A549 (cell line): ENCODE data around the gene ZNF511. TPM values are rescaled to one million over a fixed set of nuclear protein-coding genes. Genes with fewer than 3 reads are reported as not detected.

Source experiments
- ATAC-seq, 2 experiments: fragments of 200-7000 bp in 1 of 2; fragments of >200 bp in 1 of 2; cut with Nextera tagmentation in 1 of 2; cut with Tn5 transposase in 1 of 2; 3 replicates each; pipeline versions ENCODE4 v1.8.0 to v1.9.1; 2018 to 2020; ENCODE audit warnings: mild to moderate bottlenecking in 1 of 2, moderate library complexity in 1 of 2
- CTCF ChIA-PET: fragments of 300-600 bp; sonication (Branson Sonifier 250); formaldehyde crosslinking; extraction: SDS; loops from one replicate; lab custom pipeline; 2021; ENCODE audit warnings: antibody characterized with exemption, inconsistent platforms; lab: Yijun Ruan, JAX
- POLR2A ChIA-PET: fragments of 350-600 bp; formaldehyde crosslinking; extraction: SDS; loops from one replicate; lab custom pipeline; 2021; ENCODE audit warnings: antibody characterized with exemption, inconsistent platforms; lab: Yijun Ruan, JAX
- DNase-seq, 2 experiments: peaks; one replicate each; pipeline versions ENCODE4 v3.0.0 to v3.0.0-alpha.2; 2011 to 2016; ENCODE audit warnings: low read depth in 1 of 2, low spot score in 1 of 2
- FAIRE-seq: peaks from 2 replicates; lab custom pipeline; 2011; peaks lifted over from hg19 to GRCh38; lab: Jason Lieb, UNC
- H3K27ac ChIP-seq, 2 experiments: fragments of >200 bp; sonication (Bioruptor Twin); formaldehyde crosslinking; 3 replicates each; pipeline ENCODE4 v1.5.1; 2016 to 2017
- H3K4me1 ChIP-seq: fragments of >200 bp; sonication (Bioruptor Twin); formaldehyde crosslinking; 3 replicates; pipeline ENCODE4 v1.6.1; 2016
- H3K4me2 ChIP-seq: fragments of >200 bp; sonication (Bioruptor Twin); formaldehyde crosslinking; 3 replicates; pipeline ENCODE4 v1.6.1; 2016
- H3K4me3 ChIP-seq: fragments of >200 bp; sonication (Bioruptor Twin); formaldehyde crosslinking; 3 replicates; pipeline ENCODE4 v1.5.1; 2016
- H3K9me3 ChIP-seq: fragments of >200 bp; sonication (Bioruptor Twin); formaldehyde crosslinking; 3 replicates; pipeline ENCODE4 v1.6.1; 2016
- CBX8 ChIP-seq: fragments of 200-600 bp; sonication (generic); IDR thresholded peaks from 2 replicates; pipeline ENCODE4 v1.6.1; 2016
- CEBPB ChIP-seq, 2 experiments: fragments of >200 bp in 1 of 2; sonication (Bioruptor Twin) in 1 of 2; formaldehyde crosslinking in 1 of 2; IDR thresholded peaks; 2 replicates each; pipeline ENCODE4 v1.6.1; 2012 to 2016
- CHD2 ChIP-seq: fragments of 150-350 bp; IDR thresholded peaks from 2 replicates; pipeline ENCODE4 v1.6.1; 2014; ENCODE audit warnings: low read length; ENCODE audit not compliant: partially characterized antibody
- EHF ChIP-seq: fragments of 250-450 bp; sonication (Bioruptor Pico); IDR thresholded peaks from 2 replicates; pipeline ENCODE4 v1.5.0; 2020; ENCODE audit warnings: mild to moderate bottlenecking
- FOXS1 ChIP-seq: fragments of 250-450 bp; sonication (Bioruptor Pico); IDR thresholded peaks from 2 replicates; pipeline ENCODE4 v1.5.0; 2020; ENCODE audit warnings: mild to moderate bottlenecking, moderate library complexity
- GATA3 ChIP-seq: IDR thresholded peaks from 2 replicates; pipeline ENCODE4 v1.6.1; 2012; ENCODE audit warnings: borderline replicate concordance
- HOXA7 ChIP-seq: fragments of 250-450 bp; sonication (Bioruptor Pico); IDR thresholded peaks from 2 replicates; pipeline ENCODE4 v1.5.0; 2020; ENCODE audit warnings: mild to moderate bottlenecking, moderate library complexity
- HOXB5 ChIP-seq: fragments of 250-450 bp; sonication (Bioruptor Pico); IDR thresholded peaks from 2 replicates; pipeline ENCODE4 v1.5.0; 2020; ENCODE audit warnings: mild to moderate bottlenecking, moderate library complexity
- NPAS2 ChIP-seq: fragments of 250-450 bp; sonication (Bioruptor Pico); IDR thresholded peaks from 2 replicates; pipeline ENCODE4 v1.8.0; 2022; ENCODE audit warnings: mild to moderate bottlenecking, moderate library complexity, borderline replicate concordance
- POLR2A ChIP-seq: IDR thresholded peaks from 2 replicates; pipeline ENCODE4 v1.6.1; 2012; ENCODE audit warnings: mild to moderate bottlenecking, low read length
- RARB ChIP-seq: fragments of 250-450 bp; sonication (Bioruptor Pico); IDR thresholded peaks from 2 replicates; pipeline ENCODE4 v1.8.0; 2021; ENCODE audit warnings: mild to moderate bottlenecking, moderate library complexity
- RCOR1 ChIP-seq: fragments of 150-350 bp; IDR thresholded peaks from 2 replicates; pipeline ENCODE4 v1.6.1; 2014; ENCODE audit warnings: antibody characterized with exemption, low read length, low read depth
- RFX5 ChIP-seq: fragments of 450-650 bp; IDR thresholded peaks from 2 replicates; pipeline ENCODE4 v1.7.1; 2014; ENCODE audit warnings: antibody characterized with exemption, mild to moderate bottlenecking, moderate library complexity
- RNF2 ChIP-seq: fragments of 200-600 bp; sonication (generic); IDR thresholded peaks from 2 replicates; pipeline ENCODE4 v1.6.1; 2016; ENCODE audit warnings: low read depth, mild to moderate bottlenecking, antibody characterized with exemption, moderate library complexity, borderline replicate concordance
- SREBF2 ChIP-seq: fragments of 450-650 bp; IDR thresholded peaks from 2 replicates; pipeline ENCODE4 v1.6.1; 2014; ENCODE audit warnings: mild to moderate bottlenecking, moderate library complexity
- TFCP2L1 ChIP-seq: fragments of 250-450 bp; sonication (Bioruptor Pico); IDR thresholded peaks from 2 replicates; pipeline ENCODE4 v1.5.0; 2021; ENCODE audit warnings: mild to moderate bottlenecking
- TP53 ChIP-seq: fragments of 250-450 bp; sonication (Bioruptor Pico); IDR thresholded peaks from 2 replicates; pipeline ENCODE4 v1.5.0; 2021; ENCODE audit warnings: mild to moderate bottlenecking, moderate library complexity
- ZNF302 ChIP-seq: fragments of 250-450 bp; sonication (Bioruptor Pico); IDR thresholded peaks from 2 replicates; pipeline ENCODE4 v1.9.0; 2021; ENCODE audit warnings: inconsistent platforms, mild to moderate bottlenecking, moderate library complexity
- WGBS: methylation state at CpG from one replicate; pipeline ENCODE4 v1.1.6; 2017; ENCODE audit errors: missing lambda C conversion rate; 5-methylcytosine and 5-hydroxymethylcytosine counted together
- polyA plus RNA-seq, 4 experiments: library from polyadenylated mRNA; depleted of rRNA in 3 of 4; stranded (reverse); fragments of >200 nt; fragmentation: RNase III in 1 of 4; extraction: RNeasy Plus Mini Kit Qiagen cat#74134 plus additional on column Dnase treatment in 1 of 4; gene quantifications; 2 replicates in 3 of 4; 3 replicates in 1 of 4; pipeline ENCODE4 v1.2.3, GENCODE V29; 2011 to 2017
- TF ChIP-seq, protein P1 (sequence below): fragments of 200-600 bp; sonication (generic); IDR thresholded peaks from 2 replicates; pipeline ENCODE4 v1.6.1; 2016; ENCODE audit warnings: antibody characterized with exemption, mild to moderate bottlenecking, moderate library complexity
- TF ChIP-seq, protein P2 (sequence below): fragments of >200 bp; sonication (Bioruptor Twin); formaldehyde crosslinking; IDR thresholded peaks from 3 replicates; pipeline ENCODE4 v1.5.1; 2016
- TF ChIP-seq, protein P3 (sequence below): fragments of 250-450 bp; sonication (Bioruptor Pico); IDR thresholded peaks from 2 replicates; pipeline ENCODE4 v1.5.0; 2021; ENCODE audit warnings: mild to moderate bottlenecking, moderate library complexity, borderline replicate concordance
- TF ChIP-seq, protein P4 (sequence below): IDR thresholded peaks from 2 replicates; pipeline ENCODE4 v1.6.1; 2012; ENCODE audit warnings: low read depth, borderline replicate concordance
- TF ChIP-seq, protein P5 (sequence below): fragments of >200 bp; sonication (Bioruptor Twin); formaldehyde crosslinking; IDR thresholded peaks from 3 replicates; pipeline ENCODE4 v1.6.1; 2016
- TF ChIP-seq, protein P6 (sequence below): IDR thresholded peaks from 2 replicates; pipeline ENCODE4 v1.6.1; 2012

The ZNF511 gene
- polyA plus RNA-seq, 2 of the 4 experiments (the other 2 are of a cell fraction) = 40.2 to 43.6 TPM

DNA sequence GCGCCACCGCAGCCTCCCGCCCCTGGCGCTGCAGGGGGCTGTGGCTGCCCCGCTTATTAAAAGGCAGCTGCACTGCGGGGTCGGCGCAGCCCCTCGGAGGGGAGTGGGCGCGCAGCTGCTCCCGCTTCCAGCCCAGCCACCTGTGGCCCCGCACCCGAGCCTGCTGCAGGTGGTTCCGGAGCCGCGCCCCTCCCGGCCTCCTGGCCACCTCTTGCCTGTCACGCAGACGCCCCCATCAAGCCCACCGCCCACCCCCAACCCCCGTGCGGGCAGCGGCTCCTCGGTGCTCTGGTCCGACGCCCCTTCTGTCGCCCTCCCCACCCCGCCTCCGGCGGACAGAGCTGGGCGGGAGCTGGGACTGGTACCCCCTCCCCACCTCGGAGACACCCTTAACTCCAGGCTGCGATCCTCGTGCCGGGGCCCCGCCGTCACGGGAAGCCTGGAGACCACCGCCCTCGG is 27.4 kb downstream of the ZNF511 start:
- Histone ChIP-seq H3K4me2 (peak overlapping the region; percentile 97), H3K27ac (peak overlapping the region; percentile 55 to 85; a peak in 4 of 6 replicates), H3K9me3 (no peaks in the 10 kb centered on the region), H3K4me1 (peaks cover 22% of the 10 kb centered on the region), H3K4me3 (peak overlapping the region; percentile 58)
- DNase-seq = no peak
- 0% methylated on average over 9 of the region's 41 CpGs for WGBS
- ChIA-PET CTCF (interaction anchor here (1.2 kb wide), 1 partner anchor 17 kb away, joined by 3 read pairs; no protein-coding TSS in a partner anchor), POLR2A (interaction anchor here (0.6 kb wide), 1 partner anchor 79 kb away, joined by 3 read pairs; no protein-coding TSS in a partner anchor)
- peak; percentile 5 to 19; a peak in 4 of 6 replicates for ATAC-seq
- FAIRE-seq = no peak
- TF ChIP-seq ZNF302 (CRISPR knock-in tag) = no peak
- no peak for TF ChIP-seq RCOR1
- no peak for TF ChIP-seq RARB (CRISPR knock-in tag)
- TF ChIP-seq GATA3 = no peak
- no peak for TF ChIP-seq SREBF2
- TF ChIP-seq CEBPB (IDR thresholded peaks at IDR 0.05) = no peak
- no peak for TF ChIP-seq NPAS2
- TF ChIP-seq POLR2A = no peak
- TF ChIP-seq HOXB5 = no peak
- no peak for TF ChIP-seq FOXS1 (CRISPR knock-in tag)
- no peak for TF ChIP-seq CBX8
- TF ChIP-seq, protein P1, sequence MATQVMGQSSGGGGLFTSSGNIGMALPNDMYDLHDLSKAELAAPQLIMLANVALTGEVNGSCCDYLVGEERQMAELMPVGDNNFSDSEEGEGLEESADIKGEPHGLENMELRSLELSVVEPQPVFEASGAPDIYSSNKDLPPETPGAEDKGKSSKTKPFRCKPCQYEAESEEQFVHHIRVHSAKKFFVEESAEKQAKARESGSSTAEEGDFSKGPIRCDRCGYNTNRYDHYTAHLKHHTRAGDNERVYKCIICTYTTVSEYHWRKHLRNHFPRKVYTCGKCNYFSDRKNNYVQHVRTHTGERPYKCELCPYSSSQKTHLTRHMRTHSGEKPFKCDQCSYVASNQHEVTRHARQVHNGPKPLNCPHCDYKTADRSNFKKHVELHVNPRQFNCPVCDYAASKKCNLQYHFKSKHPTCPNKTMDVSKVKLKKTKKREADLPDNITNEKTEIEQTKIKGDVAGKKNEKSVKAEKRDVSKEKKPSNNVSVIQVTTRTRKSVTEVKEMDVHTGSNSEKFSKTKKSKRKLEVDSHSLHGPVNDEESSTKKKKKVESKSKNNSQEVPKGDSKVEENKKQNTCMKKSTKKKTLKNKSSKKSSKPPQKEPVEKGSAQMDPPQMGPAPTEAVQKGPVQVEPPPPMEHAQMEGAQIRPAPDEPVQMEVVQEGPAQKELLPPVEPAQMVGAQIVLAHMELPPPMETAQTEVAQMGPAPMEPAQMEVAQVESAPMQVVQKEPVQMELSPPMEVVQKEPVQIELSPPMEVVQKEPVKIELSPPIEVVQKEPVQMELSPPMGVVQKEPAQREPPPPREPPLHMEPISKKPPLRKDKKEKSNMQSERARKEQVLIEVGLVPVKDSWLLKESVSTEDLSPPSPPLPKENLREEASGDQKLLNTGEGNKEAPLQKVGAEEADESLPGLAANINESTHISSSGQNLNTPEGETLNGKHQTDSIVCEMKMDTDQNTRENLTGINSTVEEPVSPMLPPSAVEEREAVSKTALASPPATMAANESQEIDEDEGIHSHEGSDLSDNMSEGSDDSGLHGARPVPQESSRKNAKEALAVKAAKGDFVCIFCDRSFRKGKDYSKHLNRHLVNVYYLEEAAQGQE = no peak
- TF ChIP-seq TP53 = no peak
- no peak for TF ChIP-seq EHF (CRISPR knock-in tag)
- TF ChIP-seq, protein P2, sequence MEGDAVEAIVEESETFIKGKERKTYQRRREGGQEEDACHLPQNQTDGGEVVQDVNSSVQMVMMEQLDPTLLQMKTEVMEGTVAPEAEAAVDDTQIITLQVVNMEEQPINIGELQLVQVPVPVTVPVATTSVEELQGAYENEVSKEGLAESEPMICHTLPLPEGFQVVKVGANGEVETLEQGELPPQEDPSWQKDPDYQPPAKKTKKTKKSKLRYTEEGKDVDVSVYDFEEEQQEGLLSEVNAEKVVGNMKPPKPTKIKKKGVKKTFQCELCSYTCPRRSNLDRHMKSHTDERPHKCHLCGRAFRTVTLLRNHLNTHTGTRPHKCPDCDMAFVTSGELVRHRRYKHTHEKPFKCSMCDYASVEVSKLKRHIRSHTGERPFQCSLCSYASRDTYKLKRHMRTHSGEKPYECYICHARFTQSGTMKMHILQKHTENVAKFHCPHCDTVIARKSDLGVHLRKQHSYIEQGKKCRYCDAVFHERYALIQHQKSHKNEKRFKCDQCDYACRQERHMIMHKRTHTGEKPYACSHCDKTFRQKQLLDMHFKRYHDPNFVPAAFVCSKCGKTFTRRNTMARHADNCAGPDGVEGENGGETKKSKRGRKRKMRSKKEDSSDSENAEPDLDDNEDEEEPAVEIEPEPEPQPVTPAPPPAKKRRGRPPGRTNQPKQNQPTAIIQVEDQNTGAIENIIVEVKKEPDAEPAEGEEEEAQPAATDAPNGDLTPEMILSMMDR = no peak
- TF ChIP-seq, protein P3, sequence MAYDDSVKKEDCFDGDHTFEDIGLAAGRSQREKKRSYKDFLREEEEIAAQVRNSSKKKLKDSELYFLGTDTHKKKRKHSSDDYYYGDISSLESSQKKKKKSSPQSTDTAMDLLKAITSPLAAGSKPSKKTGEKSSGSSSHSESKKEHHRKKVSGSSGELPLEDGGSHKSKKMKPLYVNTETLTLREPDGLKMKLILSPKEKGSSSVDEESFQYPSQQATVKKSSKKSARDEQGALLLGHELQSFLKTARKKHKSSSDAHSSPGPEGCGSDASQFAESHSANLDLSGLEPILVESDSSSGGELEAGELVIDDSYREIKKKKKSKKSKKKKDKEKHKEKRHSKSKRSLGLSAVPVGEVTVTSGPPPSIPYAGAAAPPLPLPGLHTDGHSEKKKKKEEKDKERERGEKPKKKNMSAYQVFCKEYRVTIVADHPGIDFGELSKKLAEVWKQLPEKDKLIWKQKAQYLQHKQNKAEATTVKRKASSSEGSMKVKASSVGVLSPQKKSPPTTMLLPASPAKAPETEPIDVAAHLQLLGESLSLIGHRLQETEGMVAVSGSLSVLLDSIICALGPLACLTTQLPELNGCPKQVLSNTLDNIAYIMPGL (CRISPR knock-in tag) = no peak

DNA sequence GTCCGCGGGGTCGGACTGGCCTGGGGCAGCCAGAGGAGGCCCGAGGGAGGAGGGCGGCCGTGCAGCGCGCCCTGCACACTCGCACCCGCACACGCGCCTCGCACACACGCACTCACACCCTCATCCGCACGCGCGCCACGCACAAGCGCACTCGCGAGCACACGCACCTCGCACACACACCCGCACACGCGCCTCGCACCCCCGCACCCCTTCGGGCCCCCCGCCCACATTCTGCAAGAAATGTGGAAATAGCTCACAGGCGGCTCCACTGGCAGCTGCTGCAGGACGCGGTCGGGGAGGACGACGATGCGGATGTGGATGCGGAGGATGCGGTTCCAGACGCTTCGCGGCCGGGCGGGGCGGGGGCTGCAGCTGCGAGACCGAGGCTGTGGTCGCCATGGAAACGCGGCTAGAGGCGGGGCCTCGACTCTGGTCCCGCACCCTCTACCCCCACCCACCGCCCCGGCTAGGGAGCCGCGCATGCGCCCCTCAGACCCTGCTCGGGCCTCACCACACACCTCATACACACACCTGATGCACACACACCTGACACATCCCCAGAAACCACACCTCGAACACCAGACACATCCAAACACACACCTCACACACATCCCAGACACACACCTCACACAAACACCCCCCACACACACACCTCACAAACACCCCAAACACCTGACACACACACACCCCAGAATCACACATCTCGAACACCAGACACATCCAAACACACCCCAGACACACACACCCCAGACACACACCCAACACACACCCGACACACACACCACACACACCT is 28.1 kb downstream of the ZNF511 start, which contains the start of gene CALY:
TSS of gene CALY (minus strand) at position 320 of the 793 bp plus-strand sequence. CDS start 7,907 bp downstream, outside the sequence.
- Histone ChIP-seq H3K4me2 (peak within 1 kb of the TSS; percentile 97), H3K9me3 (no peaks in the 10 kb centered on the region), H3K4me1 (peaks cover 22% of the 10 kb centered on the region), H3K4me3 (peak within 1 kb of the TSS; percentile 58), H3K27ac (peak within 1 kb of the TSS; percentile 55 to 85; a peak in 4 of 6 replicates)
- FAIRE-seq = no peak
- 2% methylated on average over 23 of the region's 63 CpGs for WGBS
- CTCF ChIA-PET = interaction anchor here (0.7 kb wide), 1 partner anchor 182 kb away, joined by 3 read pairs; no protein-coding TSS in a partner anchor
- DNase-seq = peak; percentile 68 to 72
- peak; percentile 23 to 48 for ATAC-seq
- POLR2A ChIA-PET = interaction anchor here (0.6 kb wide), 1 partner anchor 79 kb away, joined by 3 read pairs; no protein-coding TSS in a partner anchor
- TF ChIP-seq CBX8 (no peak), RFX5 (no peak), RNF2 (peak; percentile 77; the same call in 1 of the 2 replicates), HOXA7 (CRISPR knock-in tag) (no peak), TFCP2L1 (CRISPR knock-in tag) (no peak), ZNF302 (CRISPR knock-in tag) (no peak), FOXS1 (CRISPR knock-in tag) (no peak), CHD2 (no peak)
- TF ChIP-seq, protein P4, sequence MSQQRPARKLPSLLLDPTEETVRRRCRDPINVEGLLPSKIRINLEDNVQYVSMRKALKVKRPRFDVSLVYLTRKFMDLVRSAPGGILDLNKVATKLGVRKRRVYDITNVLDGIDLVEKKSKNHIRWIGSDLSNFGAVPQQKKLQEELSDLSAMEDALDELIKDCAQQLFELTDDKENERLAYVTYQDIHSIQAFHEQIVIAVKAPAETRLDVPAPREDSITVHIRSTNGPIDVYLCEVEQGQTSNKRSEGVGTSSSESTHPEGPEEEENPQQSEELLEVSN = peak; percentile 60
- TF ChIP-seq, protein P2 = no peak
- TF ChIP-seq, protein P5, sequence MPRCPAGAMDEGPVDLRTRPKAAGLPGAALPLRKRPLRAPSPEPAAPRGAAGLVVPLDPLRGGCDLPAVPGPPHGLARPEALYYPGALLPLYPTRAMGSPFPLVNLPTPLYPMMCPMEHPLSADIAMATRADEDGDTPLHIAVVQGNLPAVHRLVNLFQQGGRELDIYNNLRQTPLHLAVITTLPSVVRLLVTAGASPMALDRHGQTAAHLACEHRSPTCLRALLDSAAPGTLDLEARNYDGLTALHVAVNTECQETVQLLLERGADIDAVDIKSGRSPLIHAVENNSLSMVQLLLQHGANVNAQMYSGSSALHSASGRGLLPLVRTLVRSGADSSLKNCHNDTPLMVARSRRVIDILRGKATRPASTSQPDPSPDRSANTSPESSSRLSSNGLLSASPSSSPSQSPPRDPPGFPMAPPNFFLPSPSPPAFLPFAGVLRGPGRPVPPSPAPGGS = no peak
- TF ChIP-seq, protein P6, sequence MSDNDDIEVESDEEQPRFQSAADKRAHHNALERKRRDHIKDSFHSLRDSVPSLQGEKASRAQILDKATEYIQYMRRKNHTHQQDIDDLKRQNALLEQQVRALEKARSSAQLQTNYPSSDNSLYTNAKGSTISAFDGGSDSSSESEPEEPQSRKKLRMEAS = peak; percentile 57
